ENCODE results near the gene NRBP1.
"Not testable (repeated sequence)": the region's sequence is repeated elsewhere in the genome, so short reads cannot be mapped to it uniquely, and the experiment has no call there.

The NRBP1 gene

GRCh38 chr2:27422958-27423357 lies 5.5 kb upstream of the NRBP1 start:
- FAIRE-seq: no peak

- not testable (repeated sequence) for FAIRE-seq
These were observed 3.4 kb upstream of the NRBP1 start for GRCh38 chr2:27425039-27425438.

- no peak for FAIRE-seq
These were observed 593 bp upstream of the NRBP1 start for GRCh38 chr2:27427863-27428212.

- FAIRE-seq: no peak
These were observed 629 bp downstream of the NRBP1 start for GRCh38 chr2:27428978-27429541.

GRCh38 chr2:27431395-27431794 lies 3.0 kb downstream of the NRBP1 start:
- FAIRE-seq: no peak

GRCh38 chr2:27435628-27436027 lies 7.2 kb downstream of the NRBP1 start:
- no peak for FAIRE-seq

- FAIRE-seq: no peak
These were observed 12.9 kb downstream of the NRBP1 start for GRCh38 chr2:27441226-27441926.

- FAIRE-seq: no peak
These were observed 13.8 kb downstream of the NRBP1 start, which contains the start of gene KRTCAP3 for GRCh38 chr2:27441958-27442919. Gene KRTCAP3, plus strand, starts transcription at chr2:27442381. Its CDS starts 32 bp downstream, at chr2:27442413.

GRCh38 chr2:27442920-27443282 lies 14.5 kb downstream of the NRBP1 start:
- FAIRE-seq: no peak

- no peak for FAIRE-seq
These were observed 16.7 kb downstream of the NRBP1 start for GRCh38 chr2:27445155-27445554.

GRCh38 chr2:27445615-27446014 lies 17.2 kb downstream of the NRBP1 start:
- no peak for FAIRE-seq

GRCh38 chr2:27446057-27446456 lies 17.6 kb downstream of the NRBP1 start:
- no peak for FAIRE-seq

GRCh38 chr2:27448381-27448780 lies 19.9 kb downstream of the NRBP1 start:
- no peak for FAIRE-seq

- FAIRE-seq: no peak
These were observed 22.7 kb downstream of the NRBP1 start for GRCh38 chr2:27451095-27451494.

- no peak for FAIRE-seq
These were observed 25.5 kb downstream of the NRBP1 start for GRCh38 chr2:27453968-27454367.

- no peak for FAIRE-seq
These were observed 32.7 kb downstream of the NRBP1 start for GRCh38 chr2:27461118-27461517.

- FAIRE-seq: no peak
These were observed 36.0 kb downstream of the NRBP1 start for GRCh38 chr2:27464443-27464842.

GRCh38 chr2:27471961-27472360 lies 43.5 kb downstream of the NRBP1 start:
- FAIRE-seq: no peak

- FAIRE-seq: no peak
These were observed 57.1 kb downstream of the NRBP1 start for GRCh38 chr2:27485496-27485895.

- no peak for FAIRE-seq
These were observed 60.7 kb downstream of the NRBP1 start for GRCh38 chr2:27489118-27489497.

GRCh38 chr2:27489498-27490397 lies 61.3 kb downstream of the NRBP1 start, which contains the start of gene IFT172:
Gene IFT172, minus strand, starts transcription at chr2:27489743. Its CDS starts 90 bp downstream, at chr2:27489653.
- FAIRE-seq: peak; percentile 91

Data from A204.1 (cell line).